ENCODE measurements around the gene PNPLA8. TPM values are rescaled to one million over a fixed set of nuclear protein-coding genes. Genes with fewer than 3 reads are reported as not detected.

The PNPLA8 gene
- total and polyA plus RNA-seq, 2 donors (not counting 1 experiment from before 2014, with no cell fraction given): 12.3 to 57.3 TPM

DNA sequence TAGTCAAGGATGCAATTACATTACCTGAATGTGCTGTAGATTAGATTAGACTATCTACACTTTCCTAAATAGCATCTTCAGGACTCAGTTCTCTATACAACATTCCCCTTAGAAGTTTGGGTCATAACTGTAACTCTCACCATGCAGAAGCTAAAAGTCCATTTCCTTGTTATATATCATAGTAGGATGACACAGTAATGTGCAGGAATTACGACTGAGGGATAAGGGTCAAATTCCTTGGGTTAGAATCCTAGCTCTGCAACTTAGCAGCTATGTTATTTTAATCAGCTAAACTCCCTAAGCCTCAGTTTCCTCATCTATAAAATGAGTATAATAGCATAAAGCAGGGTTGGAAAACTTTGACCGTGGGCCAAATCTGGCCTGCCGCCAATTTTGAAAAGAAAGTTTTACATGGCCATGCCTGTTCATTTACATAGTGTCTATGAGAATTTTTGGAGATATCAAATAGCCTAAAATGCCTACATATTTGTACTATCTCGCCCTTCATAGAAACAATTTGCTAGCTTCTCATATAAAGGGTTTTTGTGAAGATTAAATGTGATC lies 84.5 kb downstream of the PNPLA8 start:
- no peak overlapping the region for H3K27ac ChIP-seq (ENCODE audit: low read length in 2 of 2)
- WGBS (ENCODE audit: insufficient coverage): no CpG with 5 or more reads among the region's 4 CpGs
- no peak overlapping the region for H3K4me2 ChIP-seq (replicated peaks; ENCODE audit: low read depth, low read length, poor library complexity, severe bottlenecking)
- H3K27me3 ChIP-seq (replicated peaks in 1 of 4; ENCODE audit: control extremely low read depth in 1 of 4, control insufficient read depth in 3 of 4, insufficient read depth in 4 of 4, low read length in 3 of 4): peaks cover 0 to 6% (median 3%) of the 10 kb centered on the region in 4 experiments
- Mint-ChIP-seq H3K27ac (no peak overlapping the region), H3K9me3 (ENCODE audit: insufficient read depth) (no peaks in the 10 kb centered on the region), H3K4me1 (no peaks in the 10 kb centered on the region), H3K4me3 (no peak overlapping the region), H3K27me3 (peaks cover 19% of the 10 kb centered on the region)
- ATAC-seq (ENCODE audit: low read depth): no peak
- H3K36me3 ChIP-seq (replicated peaks in 1 of 2; ENCODE audit: control extremely low read depth in 1 of 2, control insufficient read depth in 1 of 2, extremely low read depth in 1 of 2, insufficient read depth in 2 of 2, low read length in 1 of 2): no peaks in the 10 kb centered on the region
- intact Hi-C loops (cut with micrococcal nuclease): no loop called here
- ChIA-PET POLR2A (no interaction called here), CTCF (interaction anchor here (1.5 to 2.0 kb wide), 2 partner anchors 8 to 12 kb away, joined by 3 to 11 read pairs; no protein-coding TSS in a partner anchor)
- H4K20me1 ChIP-seq (ENCODE audit: control insufficient read depth, insufficient read depth, low read length, poor library complexity, severe bottlenecking): no peaks in the 10 kb centered on the region
- no peaks in the 10 kb centered on the region for H3K79me2 ChIP-seq (ENCODE audit: control insufficient read depth, insufficient read depth, low read length)
- no peaks in the 10 kb centered on the region for H3K4me1 ChIP-seq (ENCODE audit: control insufficient read depth in 2 of 2, insufficient read depth in 2 of 2, low read length in 2 of 2)
- no peak for DNase-seq
- H2AFZ ChIP-seq (ENCODE audit: insufficient read depth, low read depth, low read length, poor library complexity, severe bottlenecking): no peak overlapping the region
- H3K4me3 ChIP-seq (ENCODE audit: control extremely low read depth in 1 of 5, extremely low read depth in 1 of 5, insufficient read depth in 1 of 5, low read depth in 2 of 5, low read length in 4 of 5): no peak overlapping the region
- no peak overlapping the region for H3K9ac ChIP-seq (ENCODE audit: low read length)
- H3K9me3 ChIP-seq (ENCODE audit: control extremely low read depth in 1 of 3, control insufficient read depth in 2 of 3, insufficient read depth in 1 of 3, low read length in 2 of 3): no peaks in the 10 kb centered on the region
- TF ChIP-seq, protein P1, sequence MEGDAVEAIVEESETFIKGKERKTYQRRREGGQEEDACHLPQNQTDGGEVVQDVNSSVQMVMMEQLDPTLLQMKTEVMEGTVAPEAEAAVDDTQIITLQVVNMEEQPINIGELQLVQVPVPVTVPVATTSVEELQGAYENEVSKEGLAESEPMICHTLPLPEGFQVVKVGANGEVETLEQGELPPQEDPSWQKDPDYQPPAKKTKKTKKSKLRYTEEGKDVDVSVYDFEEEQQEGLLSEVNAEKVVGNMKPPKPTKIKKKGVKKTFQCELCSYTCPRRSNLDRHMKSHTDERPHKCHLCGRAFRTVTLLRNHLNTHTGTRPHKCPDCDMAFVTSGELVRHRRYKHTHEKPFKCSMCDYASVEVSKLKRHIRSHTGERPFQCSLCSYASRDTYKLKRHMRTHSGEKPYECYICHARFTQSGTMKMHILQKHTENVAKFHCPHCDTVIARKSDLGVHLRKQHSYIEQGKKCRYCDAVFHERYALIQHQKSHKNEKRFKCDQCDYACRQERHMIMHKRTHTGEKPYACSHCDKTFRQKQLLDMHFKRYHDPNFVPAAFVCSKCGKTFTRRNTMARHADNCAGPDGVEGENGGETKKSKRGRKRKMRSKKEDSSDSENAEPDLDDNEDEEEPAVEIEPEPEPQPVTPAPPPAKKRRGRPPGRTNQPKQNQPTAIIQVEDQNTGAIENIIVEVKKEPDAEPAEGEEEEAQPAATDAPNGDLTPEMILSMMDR (IDR thresholded peaks at IDR 0.05): no peak
- no peak for TF ChIP-seq EZH2 (IDR thresholded peaks at IDR 0.05; ENCODE audit: borderline replicate concordance, insufficient read depth, low read depth, low read length, poor library complexity, severe bottlenecking)

DNA sequence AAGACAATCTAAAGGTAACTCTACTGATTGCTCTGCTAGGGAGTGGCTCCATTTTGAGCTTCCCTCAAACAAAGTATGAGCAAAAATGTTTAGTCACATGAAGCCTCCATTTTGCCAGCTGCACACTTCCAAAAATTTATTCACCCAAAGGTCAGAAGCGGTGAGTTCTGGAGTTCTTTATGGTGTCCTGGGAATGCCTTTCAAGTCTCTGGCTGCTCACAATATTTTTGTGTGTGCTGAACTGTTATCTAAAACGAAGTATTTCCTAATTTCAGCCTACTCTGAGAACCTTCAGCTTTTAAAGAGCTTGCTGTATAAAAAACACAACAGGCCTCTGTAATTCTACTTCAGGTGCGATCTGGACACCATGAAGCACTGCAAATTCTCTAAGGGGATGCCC lies 85.3 kb downstream of the PNPLA8 start:
- H4K20me1 ChIP-seq (ENCODE audit: control insufficient read depth, insufficient read depth, low read length, poor library complexity, severe bottlenecking): no peaks in the 10 kb centered on the region
- Mint-ChIP-seq H3K9me3 (ENCODE audit: insufficient read depth) (no peaks in the 10 kb centered on the region), H3K27me3 (peaks cover 11% of the 10 kb centered on the region), H3K4me1 (no peaks in the 10 kb centered on the region), H3K4me3 (no peak overlapping the region), H3K27ac (no peak overlapping the region)
- H3K9me3 ChIP-seq (ENCODE audit: control extremely low read depth in 1 of 3, control insufficient read depth in 2 of 3, insufficient read depth in 1 of 3, low read length in 2 of 3): no peaks in the 10 kb centered on the region
- no peak overlapping the region for H3K4me3 ChIP-seq (ENCODE audit: control extremely low read depth in 1 of 5, extremely low read depth in 1 of 5, insufficient read depth in 1 of 5, low read depth in 2 of 5, low read length in 4 of 5)
- ATAC-seq (ENCODE audit: low read depth) (no peak), DNase-seq (no peak)
- intact Hi-C loops (cut with micrococcal nuclease): no loop called here
- no peaks in the 10 kb centered on the region for H3K4me1 ChIP-seq (ENCODE audit: control insufficient read depth in 2 of 2, insufficient read depth in 2 of 2, low read length in 2 of 2)
- H3K27ac ChIP-seq (ENCODE audit: low read length in 2 of 2): no peak overlapping the region
- no peak overlapping the region for H3K4me2 ChIP-seq (replicated peaks; ENCODE audit: low read depth, low read length, poor library complexity, severe bottlenecking)
- POLR2A ChIA-PET: no interaction called here
- peaks cover 0 to 3% (median 0%) of the 10 kb centered on the region in 4 experiments for H3K27me3 ChIP-seq (replicated peaks in 1 of 4; ENCODE audit: control extremely low read depth in 1 of 4, control insufficient read depth in 3 of 4, insufficient read depth in 4 of 4, low read length in 3 of 4)
- TF ChIP-seq, protein P1 (IDR thresholded peaks at IDR 0.05): no peak
- no peak for TF ChIP-seq EZH2 (IDR thresholded peaks at IDR 0.05; ENCODE audit: borderline replicate concordance, insufficient read depth, low read depth, low read length, poor library complexity, severe bottlenecking)
- no peak overlapping the region for H3K9ac ChIP-seq (ENCODE audit: low read length)
- CTCF ChIA-PET: interaction anchor here (1.5 to 2.0 kb wide), 2 partner anchors 8 to 12 kb away, joined by 3 to 11 read pairs; no protein-coding TSS in a partner anchor
- no peaks in the 10 kb centered on the region for H3K79me2 ChIP-seq (ENCODE audit: control insufficient read depth, insufficient read depth, low read length)
- H2AFZ ChIP-seq (ENCODE audit: insufficient read depth, low read depth, low read length, poor library complexity, severe bottlenecking): no peak overlapping the region
- H3K36me3 ChIP-seq (replicated peaks in 1 of 2; ENCODE audit: control extremely low read depth in 1 of 2, control insufficient read depth in 1 of 2, extremely low read depth in 1 of 2, insufficient read depth in 2 of 2, low read length in 1 of 2): no peaks in the 10 kb centered on the region
- WGBS (ENCODE audit: insufficient coverage): no CpG with 5 or more reads among the region's 3 CpGs

All from B cell (primary cell).